HG03469 (cell line): ENCODE results near the gene HUNK.
"Not testable (repeated sequence)": the region's sequence is repeated elsewhere in the genome, so short reads cannot be mapped to it uniquely, and the experiment has no call there.

ENCODE experiments used
- ATAC-seq: cut with Tn5 transposase; IDR thresholded peaks from one replicate; pipeline ENCODE4 v1.9.1; 2021; ENCODE audit warnings: mild to moderate bottlenecking, moderate library complexity, moderate number of reproducible peaks; ENCODE audit not compliant: unreplicated experiment

Gene HUNK

DNA sequence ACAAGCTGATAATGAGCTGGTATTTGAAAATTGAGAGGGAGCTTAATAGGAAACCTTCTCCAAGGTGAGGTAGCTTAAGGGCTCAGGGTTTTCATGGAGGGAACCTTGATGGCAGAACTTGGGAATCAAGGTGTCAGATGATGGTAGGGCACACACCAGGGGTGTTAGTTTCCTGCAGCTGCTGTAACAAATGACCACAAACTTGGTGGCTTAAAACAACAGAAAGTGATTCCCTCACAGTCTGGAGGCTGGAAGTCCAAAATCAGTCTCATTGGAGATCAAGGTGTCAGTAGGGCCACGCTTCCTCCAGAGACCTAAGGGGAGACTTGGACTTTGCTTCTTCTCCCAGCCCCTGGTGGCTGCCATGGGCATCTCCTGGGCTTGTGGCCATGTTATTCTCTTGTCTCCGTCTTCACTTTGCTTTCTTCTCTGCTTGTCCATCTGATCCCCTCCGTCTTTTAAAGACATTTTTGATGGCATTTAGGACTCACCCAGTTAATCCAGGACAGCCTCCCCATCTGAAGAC lies 45.5 kb downstream of the HUNK start:
- no peak for ATAC-seq

DNA sequence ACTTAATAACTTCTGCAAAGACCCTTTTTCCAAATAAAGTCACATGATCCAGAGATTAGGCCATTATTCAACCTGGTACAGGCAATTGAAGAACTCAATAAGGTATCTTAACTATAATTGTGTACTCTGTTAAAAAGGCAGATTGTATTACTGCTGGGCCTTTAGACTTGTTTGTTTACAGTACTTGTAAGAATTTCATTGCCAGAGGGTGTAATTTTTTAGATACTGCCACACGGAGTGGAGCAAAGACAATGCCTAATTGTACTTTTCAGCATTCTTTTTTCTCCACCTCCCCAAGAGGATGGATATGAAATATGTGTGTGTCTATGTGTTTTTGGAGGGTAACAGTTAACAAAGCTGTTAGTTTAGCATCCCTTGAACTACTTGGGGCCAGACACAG lies 47.5 kb downstream of the HUNK start:
- no peak for ATAC-seq

DNA sequence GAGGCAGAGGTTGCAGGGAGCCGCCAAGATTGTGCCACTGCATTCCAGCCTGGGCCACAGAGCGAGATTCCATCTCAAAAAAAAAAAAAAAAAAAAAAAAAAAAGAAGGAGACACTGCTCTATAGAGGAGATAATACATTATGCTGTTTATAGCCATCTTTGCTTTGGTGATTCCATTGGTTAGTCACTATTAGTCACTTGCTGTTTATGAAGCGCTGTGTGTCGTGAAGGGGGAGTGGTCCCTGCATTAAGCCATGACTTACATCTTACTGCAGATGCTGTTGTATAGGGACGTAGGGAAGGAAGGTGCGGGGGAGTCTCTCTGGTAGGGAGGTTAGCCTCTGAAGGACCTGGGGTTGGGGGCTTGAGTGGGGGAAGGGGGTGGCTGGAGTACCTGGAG lies 48.3 kb downstream of the HUNK start:
- no peak for ATAC-seq

DNA sequence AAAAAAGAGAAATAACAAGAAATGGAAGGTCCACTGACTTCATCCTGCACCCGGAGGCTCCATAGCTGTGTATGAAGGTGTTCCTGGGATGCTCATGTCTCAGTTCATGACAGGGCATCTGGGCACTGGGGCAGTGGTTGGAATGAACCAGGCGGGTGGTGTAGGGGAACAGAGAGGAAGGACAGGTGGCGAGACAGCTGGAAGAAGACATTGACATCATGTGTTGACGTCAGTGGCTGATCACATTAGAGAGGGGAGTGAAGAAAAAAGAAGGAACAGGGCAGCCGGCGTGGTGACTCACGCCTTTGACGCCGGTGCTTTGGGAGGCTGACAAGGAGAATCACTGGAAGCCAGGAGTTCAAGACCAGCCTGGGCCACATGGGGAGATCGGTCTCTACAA lies 50.1 kb downstream of the HUNK start:
- no peak for ATAC-seq

DNA sequence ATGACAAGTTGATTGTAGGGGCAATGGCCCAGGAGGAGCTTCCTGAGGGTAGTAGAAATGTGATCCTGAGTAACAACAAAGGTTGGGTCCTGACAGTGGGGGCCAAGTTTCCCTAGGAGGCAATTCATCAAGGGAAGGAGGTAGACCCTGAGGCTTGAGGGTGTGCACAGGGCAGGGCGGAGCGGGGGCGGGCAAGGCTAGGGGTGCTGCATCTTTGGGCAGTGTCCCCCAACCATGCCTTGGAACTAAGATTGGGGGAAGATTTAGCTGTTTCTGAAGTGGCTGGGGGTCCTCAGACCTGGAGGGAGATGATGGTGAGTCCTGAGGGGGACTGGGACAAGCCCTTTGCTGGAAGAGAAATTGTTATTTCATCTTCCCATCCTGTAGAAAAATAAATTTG lies 50.9 kb downstream of the HUNK start:
- no peak for ATAC-seq

DNA sequence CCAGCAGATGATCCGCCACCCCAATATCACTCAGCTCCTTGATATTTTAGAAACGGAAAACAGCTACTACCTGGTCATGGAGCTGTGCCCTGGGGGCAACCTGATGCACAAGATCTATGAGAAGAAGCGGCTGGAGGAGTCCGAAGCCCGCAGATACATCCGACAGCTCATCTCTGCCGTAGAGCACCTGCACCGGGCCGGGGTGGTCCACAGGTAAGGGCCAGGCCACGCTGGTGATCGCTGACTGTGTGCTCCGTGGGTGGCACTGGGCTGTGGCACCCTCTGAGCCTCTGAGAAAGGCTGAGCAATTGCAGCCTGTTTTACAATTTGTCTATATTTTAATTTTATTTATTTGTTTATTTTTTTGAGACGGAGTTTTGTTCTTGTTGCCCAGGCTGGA lies 51.7 kb downstream of the HUNK start:
- ATAC-seq = no peak

DNA sequence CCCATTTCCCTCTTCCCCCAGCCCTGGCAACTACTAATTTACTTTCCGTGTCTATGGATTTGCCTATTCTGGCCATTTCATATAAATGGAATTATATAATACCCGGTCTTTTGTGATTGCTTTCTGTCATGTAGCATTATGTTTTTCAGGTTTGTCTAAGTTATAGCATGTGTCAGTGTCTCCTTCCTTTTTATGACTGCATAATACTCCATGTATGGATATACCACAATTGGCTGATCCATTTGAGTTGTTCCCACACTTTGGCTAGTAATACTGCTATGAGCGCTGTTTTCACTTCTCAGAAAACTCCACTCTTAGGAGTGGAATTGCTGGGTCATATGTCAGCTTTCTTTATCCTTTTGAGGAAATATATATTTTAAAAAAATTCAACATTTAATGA lies 53.7 kb downstream of the HUNK start:
- ATAC-seq = no peak

DNA sequence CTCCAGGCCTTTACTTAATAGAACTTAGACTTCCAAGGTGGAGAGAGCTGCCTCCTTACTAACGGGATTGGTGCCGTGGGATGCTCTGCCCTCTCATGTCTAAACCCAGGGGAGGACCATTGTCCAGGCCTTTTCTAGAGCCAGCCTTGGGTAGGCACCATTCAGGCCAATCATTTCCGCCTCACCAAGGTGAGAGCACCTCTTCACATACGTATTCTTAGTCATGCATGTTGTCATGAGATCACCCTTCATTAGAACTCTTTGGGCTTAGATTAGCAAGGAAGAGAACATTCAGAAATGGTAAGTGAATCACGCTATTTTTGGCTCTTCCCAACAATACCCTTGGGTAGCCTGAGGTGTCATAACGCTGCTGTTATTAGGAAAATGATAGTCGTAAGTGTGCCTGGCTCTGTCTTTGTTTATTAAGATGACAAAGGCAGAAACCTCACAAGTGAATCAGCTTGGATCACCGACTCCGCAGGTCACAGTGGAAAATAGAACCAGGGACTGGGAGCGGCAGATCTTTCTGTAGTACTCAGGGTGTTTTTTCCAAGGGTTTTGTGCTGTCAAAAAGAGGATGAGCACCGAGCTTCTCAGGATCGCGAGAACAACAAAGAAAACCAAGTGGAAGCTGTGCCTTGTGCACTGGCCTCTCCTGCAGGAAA lies 55.0 kb downstream of the HUNK start:
- no peak for ATAC-seq

DNA sequence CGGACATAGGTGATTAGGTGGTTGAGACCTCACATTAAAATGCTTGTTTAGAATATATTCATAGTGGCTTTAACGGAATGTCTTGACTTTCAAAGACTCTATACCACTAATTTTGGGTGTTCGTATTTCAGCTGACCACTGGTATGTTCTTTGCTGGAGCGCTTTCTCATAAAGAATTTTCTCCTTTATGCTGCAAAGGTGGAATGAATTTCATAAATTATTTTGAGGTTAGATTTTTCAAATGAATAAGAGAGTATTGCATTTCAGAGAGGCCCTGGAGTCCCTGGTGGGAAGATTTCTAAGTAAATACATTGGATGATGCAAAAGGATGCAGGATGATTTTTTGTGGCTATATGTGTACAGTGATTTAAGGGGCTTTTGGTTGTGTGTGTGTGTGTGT lies 55.8 kb downstream of the HUNK start:
- no peak for ATAC-seq

DNA sequence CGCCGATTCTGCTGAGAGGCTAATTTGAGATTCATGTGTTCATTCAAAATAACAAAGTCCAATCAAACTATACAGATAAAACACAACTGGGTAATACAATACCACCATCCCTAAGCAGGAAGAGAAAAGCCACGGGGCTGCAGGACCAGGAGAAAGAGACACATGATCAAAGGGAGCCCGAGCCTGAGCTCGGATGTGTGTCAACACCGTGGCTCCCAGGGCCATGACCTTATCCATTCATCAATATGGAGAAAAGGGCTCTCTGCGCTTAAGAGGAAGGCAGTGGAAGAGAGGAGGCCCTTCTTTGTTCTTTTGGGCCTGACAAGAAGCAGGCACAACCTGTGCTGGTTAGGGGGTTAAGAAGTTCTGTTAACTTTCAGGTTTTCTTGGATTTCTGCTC lies 56.7 kb downstream of the HUNK start:
- no peak for ATAC-seq

DNA sequence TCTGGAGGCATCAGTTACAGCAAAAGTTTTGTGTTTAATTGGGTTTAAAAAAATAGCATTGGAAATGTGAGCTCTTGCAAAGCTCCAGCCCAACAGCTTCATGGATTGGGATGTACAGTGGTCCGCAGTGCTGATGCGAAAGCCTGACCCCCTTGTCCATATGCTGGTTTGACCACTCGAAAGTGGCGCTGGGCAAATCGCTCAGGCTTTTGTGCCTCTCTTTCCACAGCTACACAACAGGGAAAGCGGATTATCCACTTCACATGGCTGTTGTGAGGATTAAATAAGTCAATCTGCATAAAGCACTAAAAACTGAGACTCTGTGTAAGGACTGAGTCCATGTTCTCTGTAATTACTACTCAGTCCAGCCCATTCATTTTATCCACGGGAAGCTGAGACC lies 57.2 kb downstream of the HUNK start:
- no peak for ATAC-seq

DNA sequence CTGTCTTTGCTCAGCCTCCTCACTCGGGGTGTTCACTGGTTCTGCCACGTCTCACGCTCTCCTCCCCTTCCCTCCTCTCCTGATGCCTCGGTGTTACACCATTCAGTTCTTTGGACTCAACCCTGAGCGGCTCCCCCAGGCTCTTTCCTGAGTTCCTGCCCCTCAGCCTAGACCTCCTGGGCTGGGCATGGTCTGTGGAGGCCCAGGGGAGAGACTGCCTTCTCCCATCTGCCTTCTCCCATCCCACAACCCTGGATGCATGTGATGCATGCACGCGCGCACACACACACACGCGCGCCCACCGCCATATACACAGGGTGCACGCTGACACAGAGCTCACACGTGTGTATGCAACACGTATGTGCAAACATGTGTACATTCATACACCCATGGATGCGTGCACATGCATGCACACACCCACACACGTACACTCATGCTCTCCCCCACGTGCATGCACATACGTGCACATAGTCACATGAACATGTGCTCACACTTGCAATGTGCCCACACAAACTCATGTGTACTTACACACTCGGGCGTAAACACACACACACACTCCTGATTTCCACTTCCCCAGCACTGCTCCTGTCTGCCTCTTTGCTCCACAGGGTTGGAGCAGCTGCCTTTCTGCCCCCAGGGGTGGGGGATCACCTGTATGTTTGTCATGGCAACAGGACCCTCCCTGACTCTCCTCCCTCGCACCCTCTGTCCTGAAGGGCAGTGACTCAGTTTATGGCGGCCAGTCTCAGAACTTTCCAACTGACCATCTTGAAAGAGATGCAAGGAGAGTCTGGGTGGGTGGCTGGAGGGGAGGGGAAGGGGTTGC lies 59.0 kb downstream of the HUNK start:
- ATAC-seq = no peak

DNA sequence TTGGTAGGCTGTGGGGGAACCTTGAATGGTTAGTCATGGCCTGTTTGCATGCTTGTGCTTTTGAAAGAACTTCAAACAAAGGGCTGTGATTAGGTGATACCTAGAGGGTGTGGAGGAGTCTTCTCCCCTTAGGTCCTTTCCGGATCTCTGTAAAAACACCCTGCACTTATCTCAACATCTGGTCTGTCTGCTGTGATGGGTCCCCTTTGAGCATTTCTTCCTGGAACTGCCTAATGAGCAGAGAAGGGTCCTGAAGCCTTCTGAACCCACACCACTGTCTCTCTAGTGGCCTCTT lies 59.6 kb downstream of the HUNK start:
- ATAC-seq = no peak

DNA sequence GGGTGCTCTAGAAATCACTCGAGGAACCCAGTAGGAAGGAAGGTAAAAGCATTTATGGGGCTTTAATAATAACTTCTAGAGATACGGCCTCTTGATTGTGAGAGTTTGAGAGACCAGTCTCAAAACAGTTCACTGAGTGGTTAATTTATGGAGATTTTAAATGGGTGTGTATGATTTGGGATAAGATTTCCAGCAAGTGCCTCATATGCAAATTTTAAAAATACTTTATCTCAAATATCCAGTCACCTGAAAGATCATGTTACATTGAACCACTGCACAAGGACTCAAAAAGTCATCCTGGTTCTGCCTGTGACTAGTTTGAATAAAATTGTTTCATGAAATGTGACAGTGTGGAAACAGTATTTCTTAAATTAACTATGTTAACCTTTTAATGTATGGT lies 64.5 kb downstream of the HUNK start:
- no peak for ATAC-seq

DNA sequence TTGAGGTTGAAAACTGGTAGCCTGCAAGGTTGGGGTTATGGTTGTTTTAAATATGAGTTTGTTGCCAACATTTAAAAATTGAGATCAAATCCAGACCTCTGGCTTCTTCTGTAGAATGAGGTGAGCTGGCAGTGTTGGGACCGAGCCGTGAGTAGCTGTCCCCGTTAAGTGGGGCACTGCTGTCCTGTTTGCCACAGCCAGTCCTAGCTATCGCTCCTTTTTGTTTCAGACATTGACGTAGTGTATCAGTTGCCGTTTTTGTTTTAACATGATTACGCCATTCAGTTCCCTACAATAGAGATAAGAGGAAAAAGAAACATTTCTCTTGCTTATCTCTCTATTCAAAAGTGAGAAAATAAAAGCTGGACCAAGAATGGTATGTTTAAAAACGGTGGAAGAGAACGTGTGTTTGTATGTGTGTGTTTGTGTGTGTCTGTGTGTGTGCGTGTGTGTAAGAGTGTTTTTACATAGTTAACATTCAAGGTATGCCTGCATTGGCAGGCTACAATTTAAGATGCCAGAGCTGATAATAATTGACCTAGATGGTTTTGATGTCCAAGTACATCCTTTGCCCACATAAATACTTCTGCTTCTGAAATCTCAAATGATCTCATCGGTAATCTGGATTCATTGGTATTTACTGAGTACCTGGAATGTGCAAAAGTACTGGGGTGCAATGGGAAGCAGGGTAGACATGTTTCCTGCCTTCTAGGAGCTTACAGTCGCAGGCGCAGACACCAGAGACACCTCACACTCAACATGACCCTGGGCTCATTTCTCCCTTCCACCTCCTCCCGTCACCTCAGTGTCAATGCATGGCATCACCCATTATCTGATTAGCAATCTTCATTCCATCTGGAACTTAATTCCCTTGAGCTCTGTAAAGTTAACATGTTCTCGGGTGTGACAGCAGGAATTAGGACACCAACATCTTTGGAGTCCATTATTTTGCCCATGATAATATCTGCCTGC lies 65.8 kb downstream of the HUNK start:
- no peak for ATAC-seq

DNA sequence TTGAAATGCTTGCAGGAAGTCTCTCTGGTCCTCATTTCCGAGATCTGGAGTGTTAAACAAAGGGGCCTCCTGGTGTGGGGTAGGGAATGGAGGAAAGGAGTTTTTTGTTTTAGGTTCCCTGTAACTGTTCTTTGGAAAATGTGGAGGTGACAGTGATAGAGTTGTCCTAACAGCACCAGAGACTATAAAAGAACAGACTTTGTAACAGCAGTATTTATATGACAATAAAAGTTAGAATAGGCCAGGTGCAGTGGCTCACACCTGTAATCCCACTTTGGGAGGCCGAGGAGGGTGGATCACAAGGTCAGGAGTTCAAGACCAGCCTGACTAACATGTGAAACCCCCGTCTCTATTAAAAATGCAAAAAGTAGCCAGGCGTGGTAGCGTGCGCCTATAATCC lies 68.9 kb downstream of the HUNK start:
- no peak for ATAC-seq

DNA sequence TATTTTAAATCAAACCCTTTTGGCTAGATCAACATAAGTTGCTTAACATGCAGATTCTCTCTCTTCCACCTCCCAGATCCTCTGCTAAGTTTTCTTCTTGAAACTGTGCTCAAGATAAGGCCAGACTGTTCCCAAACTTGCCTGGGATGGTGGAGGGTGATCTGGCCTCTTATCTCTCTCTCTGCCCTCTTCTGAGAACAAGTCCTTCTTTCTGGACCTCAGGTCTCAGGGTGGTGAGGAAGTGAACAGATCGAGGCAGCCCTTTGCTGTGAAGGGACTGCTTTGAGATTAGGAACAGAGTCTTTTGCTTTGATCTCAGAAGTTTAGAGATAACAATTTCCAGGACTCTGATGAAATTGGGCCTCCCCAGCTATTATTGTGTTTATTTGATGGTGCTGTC lies 70.7 kb downstream of the HUNK start:
- ATAC-seq = no peak

DNA sequence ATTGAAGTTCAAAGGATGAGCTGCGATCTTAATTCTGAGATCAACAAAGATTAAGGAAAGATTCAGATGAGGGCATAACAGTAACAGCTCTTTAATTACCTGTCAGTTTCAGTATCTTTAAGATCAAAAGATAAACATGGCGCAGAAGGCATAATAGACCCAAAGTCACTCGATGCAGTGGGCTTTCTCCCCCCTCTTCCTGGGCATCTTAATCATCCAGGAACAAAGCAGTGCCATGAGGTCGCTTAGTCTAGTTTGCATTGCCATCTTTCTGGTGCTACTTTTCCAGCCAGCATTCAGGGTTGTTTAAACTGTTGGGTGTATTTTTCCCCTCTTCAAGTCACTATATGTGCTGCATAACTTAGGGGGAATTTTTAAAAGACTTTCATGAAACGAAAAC lies 72.3 kb downstream of the HUNK start:
- no peak for ATAC-seq

DNA sequence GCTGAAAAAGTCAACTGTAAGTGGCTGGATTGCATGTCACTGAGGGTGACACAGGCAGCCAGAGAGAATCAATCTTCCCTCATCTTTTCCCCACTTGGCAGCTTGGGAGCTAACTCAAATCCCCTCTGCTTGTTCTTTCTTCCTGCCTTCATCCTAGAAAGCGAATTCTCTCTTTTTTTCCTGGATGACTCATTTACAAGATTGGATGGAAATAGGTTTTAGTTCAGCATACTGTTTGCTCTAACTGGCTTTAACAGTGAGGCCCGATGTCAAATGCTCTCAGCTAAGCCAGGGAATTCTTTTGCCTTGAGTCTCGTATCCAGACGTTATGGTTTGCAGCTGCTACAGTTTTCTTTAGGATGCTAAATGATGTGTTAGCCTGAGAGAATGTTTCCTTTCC lies 72.7 kb downstream of the HUNK start:
- ATAC-seq = no peak

DNA sequence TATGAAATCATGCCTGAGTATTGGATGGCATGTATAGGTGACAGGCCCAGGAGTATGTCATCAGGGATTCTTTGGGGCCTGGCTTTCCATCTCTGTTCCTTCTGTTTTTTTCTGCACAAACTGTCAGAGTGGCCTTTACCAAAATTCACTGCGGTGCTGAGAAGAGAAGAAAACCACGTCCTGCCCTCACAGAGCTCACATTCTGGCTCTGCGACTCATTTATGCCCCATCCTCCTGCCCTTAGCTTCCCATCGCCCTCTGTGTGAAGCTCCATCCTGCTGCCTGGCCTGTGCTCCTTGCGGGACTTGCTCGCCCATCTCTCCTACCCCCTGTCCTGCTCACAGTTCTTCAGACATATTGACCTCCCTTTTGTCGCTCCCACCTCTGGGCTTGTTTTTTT lies 73.4 kb downstream of the HUNK start:
- ATAC-seq = no peak

DNA sequence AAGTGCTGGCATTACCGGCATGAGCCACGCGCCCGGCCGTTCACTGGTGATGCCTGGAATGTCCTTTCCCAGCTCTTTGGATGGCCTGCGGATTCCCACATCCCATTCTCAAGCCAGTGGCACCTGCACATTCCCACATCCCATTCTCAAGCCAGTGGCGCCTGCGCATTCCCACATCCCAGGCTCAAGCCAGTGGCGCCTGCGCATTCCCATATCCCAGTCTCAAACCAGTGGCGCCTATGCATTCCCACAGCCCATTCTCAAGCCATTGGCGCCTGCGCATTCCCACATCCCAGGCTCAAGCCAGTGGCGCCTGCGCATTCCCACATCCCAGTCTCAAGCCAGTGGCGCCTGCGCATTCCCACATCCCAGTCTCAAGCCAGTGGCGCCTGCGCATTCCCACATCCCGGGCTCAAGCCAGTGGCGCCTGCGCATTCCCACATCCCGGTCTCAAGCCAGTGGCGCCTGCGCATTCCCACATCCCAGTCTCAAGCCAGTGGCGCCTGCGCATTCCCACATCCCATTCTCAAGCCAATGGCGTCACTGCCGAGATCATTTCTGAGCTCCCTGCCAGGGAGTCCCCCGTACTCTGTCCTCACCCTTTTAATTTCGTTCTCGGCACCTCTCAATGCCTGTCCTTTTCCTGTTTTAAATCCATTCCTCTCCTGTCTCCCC lies 74.2 kb downstream of the HUNK start:
- ATAC-seq = not testable (repeated sequence)
